Measurements from ENCODE around the gene ASXL1. TPM values are rescaled to one million over a fixed set of nuclear protein-coding genes. Genes with fewer than 3 reads are reported as not detected.
A peak's percentile ranks its signal among the peaks of the same experiment; 100 is the strongest.

ASXL1 gene
- 100 to 1,000 TPM in 2 of 4 donors, 10 to 100 TPM in 2; 69.2 to 139 (median 104) TPM for total RNA-seq

GRCh38 chr20:32357869-32358631, at the start of gene ASXL1:
Gene ASXL1 (plus strand): TSS chr20:32358331. CDS start chr20:32358776, 445 bp downstream.
- ATAC-seq (ENCODE audit: low FRiP score) (peak; percentile 92), DNase-seq (ENCODE audit: low spot score) (peak; percentile 81)
- TF ChIP-seq CTCF (IDR thresholded peaks at IDR 0.05) = no peak

GRCh38 chr20:32312718-32313424, 45.3 kb upstream of the ASXL1 start:
- no peak for ATAC-seq (ENCODE audit: low FRiP score)
- no peak for TF ChIP-seq CTCF (IDR thresholded peaks at IDR 0.05)
- no peak for DNase-seq (ENCODE audit: low spot score)

- ATAC-seq (ENCODE audit: low FRiP score) (no peak), DNase-seq (ENCODE audit: low spot score) (no peak)
- no peak for TF ChIP-seq CTCF (IDR thresholded peaks at IDR 0.05)
These were observed 43.4 kb upstream of the ASXL1 start for GRCh38 chr20:32314768-32315167.

- ATAC-seq (ENCODE audit: low FRiP score) (no peak), DNase-seq (ENCODE audit: low spot score) (no peak)
- TF ChIP-seq CTCF (IDR thresholded peaks at IDR 0.05) = no peak
These were observed 42.7 kb upstream of the ASXL1 start for GRCh38 chr20:32315399-32315798.

GRCh38 chr20:32315891-32316290, 42.2 kb upstream of the ASXL1 start:
- no peak for TF ChIP-seq CTCF (IDR thresholded peaks at IDR 0.05)
- no peak for ATAC-seq (ENCODE audit: low FRiP score)
- DNase-seq (ENCODE audit: low spot score) = no peak

GRCh38 chr20:32316667-32317066, 41.5 kb upstream of the ASXL1 start:
- ATAC-seq (ENCODE audit: low FRiP score) (no peak), DNase-seq (ENCODE audit: low spot score) (no peak)
- TF ChIP-seq CTCF (IDR thresholded peaks at IDR 0.05) = no peak

All from omental fat pad (tissue), 4 donors.